ENCODE data around the gene PGA5.

DNA sequence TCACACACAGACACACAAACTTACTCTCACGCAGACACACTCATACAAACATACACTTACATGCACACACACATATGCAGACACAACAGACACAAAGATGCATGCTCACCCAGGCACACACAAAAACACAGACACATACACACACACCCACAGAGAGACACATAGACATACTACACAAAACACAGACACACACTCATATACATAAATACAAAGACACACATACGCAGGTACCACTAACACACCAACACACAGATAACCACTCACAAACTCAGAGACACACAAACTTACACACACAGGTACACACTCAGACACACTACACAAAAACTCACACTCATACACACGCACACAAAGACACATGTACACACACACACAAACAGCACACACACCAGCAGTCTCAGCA, 31.8 kb downstream of the PGA5 start:
- TF ChIP-seq POLR2A (IDR thresholded peaks at IDR 0.05; ENCODE audit: low read depth, low read length): no peak
- no peak for TF ChIP-seq ESRRA (IDR thresholded peaks at IDR 0.05; ENCODE audit: low read length)
- no peak for TF ChIP-seq MYC (IDR thresholded peaks at IDR 0.05; ENCODE audit: insufficient read depth, insufficient read length, insufficient replicate concordance, low read length, severe bottlenecking)
- TF ChIP-seq YBX1 (IDR thresholded peaks at IDR 0.05): no peak
- TF ChIP-seq, protein P1, sequence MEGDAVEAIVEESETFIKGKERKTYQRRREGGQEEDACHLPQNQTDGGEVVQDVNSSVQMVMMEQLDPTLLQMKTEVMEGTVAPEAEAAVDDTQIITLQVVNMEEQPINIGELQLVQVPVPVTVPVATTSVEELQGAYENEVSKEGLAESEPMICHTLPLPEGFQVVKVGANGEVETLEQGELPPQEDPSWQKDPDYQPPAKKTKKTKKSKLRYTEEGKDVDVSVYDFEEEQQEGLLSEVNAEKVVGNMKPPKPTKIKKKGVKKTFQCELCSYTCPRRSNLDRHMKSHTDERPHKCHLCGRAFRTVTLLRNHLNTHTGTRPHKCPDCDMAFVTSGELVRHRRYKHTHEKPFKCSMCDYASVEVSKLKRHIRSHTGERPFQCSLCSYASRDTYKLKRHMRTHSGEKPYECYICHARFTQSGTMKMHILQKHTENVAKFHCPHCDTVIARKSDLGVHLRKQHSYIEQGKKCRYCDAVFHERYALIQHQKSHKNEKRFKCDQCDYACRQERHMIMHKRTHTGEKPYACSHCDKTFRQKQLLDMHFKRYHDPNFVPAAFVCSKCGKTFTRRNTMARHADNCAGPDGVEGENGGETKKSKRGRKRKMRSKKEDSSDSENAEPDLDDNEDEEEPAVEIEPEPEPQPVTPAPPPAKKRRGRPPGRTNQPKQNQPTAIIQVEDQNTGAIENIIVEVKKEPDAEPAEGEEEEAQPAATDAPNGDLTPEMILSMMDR (IDR thresholded peaks at IDR 0.05 in 2 of 3, conservative IDR thresholded peaks at IDR 0.05 in 1 of 3; ENCODE audit: control insufficient read depth in 2 of 3, extremely low read depth in 1 of 3, insufficient read depth in 1 of 3, low read depth in 3 of 3, low read length in 3 of 3): no peak
- TF ChIP-seq SRF (IDR thresholded peaks at IDR 0.05; ENCODE audit: low read depth in 2 of 2, low read length in 2 of 2): no peak
- TF ChIP-seq, protein P2, sequence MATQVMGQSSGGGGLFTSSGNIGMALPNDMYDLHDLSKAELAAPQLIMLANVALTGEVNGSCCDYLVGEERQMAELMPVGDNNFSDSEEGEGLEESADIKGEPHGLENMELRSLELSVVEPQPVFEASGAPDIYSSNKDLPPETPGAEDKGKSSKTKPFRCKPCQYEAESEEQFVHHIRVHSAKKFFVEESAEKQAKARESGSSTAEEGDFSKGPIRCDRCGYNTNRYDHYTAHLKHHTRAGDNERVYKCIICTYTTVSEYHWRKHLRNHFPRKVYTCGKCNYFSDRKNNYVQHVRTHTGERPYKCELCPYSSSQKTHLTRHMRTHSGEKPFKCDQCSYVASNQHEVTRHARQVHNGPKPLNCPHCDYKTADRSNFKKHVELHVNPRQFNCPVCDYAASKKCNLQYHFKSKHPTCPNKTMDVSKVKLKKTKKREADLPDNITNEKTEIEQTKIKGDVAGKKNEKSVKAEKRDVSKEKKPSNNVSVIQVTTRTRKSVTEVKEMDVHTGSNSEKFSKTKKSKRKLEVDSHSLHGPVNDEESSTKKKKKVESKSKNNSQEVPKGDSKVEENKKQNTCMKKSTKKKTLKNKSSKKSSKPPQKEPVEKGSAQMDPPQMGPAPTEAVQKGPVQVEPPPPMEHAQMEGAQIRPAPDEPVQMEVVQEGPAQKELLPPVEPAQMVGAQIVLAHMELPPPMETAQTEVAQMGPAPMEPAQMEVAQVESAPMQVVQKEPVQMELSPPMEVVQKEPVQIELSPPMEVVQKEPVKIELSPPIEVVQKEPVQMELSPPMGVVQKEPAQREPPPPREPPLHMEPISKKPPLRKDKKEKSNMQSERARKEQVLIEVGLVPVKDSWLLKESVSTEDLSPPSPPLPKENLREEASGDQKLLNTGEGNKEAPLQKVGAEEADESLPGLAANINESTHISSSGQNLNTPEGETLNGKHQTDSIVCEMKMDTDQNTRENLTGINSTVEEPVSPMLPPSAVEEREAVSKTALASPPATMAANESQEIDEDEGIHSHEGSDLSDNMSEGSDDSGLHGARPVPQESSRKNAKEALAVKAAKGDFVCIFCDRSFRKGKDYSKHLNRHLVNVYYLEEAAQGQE (IDR thresholded peaks at IDR 0.05; ENCODE audit: low read depth, low read length): no peak
- no peak for TF ChIP-seq PML (IDR thresholded peaks at IDR 0.05; ENCODE audit: low read length)
- TF ChIP-seq, protein P3, sequence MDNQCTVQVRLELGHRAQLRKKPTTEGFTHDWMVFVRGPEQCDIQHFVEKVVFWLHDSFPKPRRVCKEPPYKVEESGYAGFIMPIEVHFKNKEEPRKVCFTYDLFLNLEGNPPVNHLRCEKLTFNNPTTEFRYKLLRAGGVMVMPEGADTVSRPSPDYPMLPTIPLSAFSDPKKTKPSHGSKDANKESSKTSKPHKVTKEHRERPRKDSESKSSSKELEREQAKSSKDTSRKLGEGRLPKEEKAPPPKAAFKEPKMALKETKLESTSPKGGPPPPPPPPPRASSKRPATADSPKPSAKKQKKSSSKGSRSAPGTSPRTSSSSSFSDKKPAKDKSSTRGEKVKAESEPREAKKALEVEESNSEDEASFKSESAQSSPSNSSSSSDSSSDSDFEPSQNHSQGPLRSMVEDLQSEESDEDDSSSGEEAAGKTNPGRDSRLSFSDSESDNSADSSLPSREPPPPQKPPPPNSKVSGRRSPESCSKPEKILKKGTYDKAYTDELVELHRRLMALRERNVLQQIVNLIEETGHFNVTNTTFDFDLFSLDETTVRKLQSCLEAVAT (IDR thresholded peaks at IDR 0.05): no peak
- TF ChIP-seq, protein P4, sequence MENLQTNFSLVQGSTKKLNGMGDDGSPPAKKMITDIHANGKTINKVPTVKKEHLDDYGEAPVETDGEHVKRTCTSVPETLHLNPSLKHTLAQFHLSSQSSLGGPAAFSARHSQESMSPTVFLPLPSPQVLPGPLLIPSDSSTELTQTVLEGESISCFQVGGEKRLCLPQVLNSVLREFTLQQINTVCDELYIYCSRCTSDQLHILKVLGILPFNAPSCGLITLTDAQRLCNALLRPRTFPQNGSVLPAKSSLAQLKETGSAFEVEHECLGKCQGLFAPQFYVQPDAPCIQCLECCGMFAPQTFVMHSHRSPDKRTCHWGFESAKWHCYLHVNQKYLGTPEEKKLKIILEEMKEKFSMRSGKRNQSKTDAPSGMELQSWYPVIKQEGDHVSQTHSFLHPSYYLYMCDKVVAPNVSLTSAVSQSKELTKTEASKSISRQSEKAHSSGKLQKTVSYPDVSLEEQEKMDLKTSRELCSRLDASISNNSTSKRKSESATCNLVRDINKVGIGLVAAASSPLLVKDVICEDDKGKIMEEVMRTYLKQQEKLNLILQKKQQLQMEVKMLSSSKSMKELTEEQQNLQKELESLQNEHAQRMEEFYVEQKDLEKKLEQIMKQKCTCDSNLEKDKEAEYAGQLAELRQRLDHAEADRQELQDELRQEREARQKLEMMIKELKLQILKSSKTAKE (IDR thresholded peaks at IDR 0.05; ENCODE audit: low read depth, poor library complexity, severe bottlenecking): no peak
- TF ChIP-seq, protein P5, sequence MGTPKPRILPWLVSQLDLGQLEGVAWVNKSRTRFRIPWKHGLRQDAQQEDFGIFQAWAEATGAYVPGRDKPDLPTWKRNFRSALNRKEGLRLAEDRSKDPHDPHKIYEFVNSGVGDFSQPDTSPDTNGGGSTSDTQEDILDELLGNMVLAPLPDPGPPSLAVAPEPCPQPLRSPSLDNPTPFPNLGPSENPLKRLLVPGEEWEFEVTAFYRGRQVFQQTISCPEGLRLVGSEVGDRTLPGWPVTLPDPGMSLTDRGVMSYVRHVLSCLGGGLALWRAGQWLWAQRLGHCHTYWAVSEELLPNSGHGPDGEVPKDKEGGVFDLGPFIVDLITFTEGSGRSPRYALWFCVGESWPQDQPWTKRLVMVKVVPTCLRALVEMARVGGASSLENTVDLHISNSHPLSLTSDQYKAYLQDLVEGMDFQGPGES (IDR thresholded peaks at IDR 0.05): no peak
- TF ChIP-seq SREBF2 (IDR thresholded peaks at IDR 0.05; ENCODE audit: low read length): no peak
